CD14-positive monocyte (primary cell): ENCODE data around the gene ARPC4. TPM values are rescaled to one million over a fixed set of nuclear protein-coding genes. Genes with fewer than 3 reads are reported as not detected.

Experiments used
- DNase-seq, 3 donors: peaks; one replicate each; pipeline ENCODE4 v3.0.0-alpha.2; 2011 to 2022
- H2AFZ ChIP-seq: 2 replicates; pipeline ENCODE4 v1.6.0; 2012; ENCODE audit warnings: mild to moderate bottlenecking, low read depth, low read length, inconsistent platforms; ENCODE audit not compliant: insufficient read depth, poor library complexity, severe bottlenecking
- H3K27ac ChIP-seq, 2 donors: 1 replicate in 1 of 2; 2 replicates in 1 of 2; pipeline ENCODE4 v1.5.1; 2012 to 2013; ENCODE audit warnings: low read length in 2 of 2, control low read depth in 1 of 2, inconsistent platforms in 1 of 2, low read depth in 1 of 2, mild to moderate bottlenecking in 1 of 2
- H3K27me3 ChIP-seq, 2 donors: one replicate each; pipeline versions ENCODE4 v1.6.0 to v1.6.1; 2011 to 2013; ENCODE audit warnings: low read length in 2 of 2; ENCODE audit not compliant: control insufficient read depth in 2 of 2, insufficient read depth in 2 of 2
- H3K36me3 ChIP-seq, 2 donors: replicated peaks in 1 of 2; 1 replicate in 1 of 2; 2 replicates in 1 of 2; pipeline versions ENCODE4 v1.5.1 to v1.6.1; 2012 to 2013; ENCODE audit warnings: low read length in 2 of 2, control low read depth in 1 of 2, inconsistent platforms in 1 of 2, mild to moderate bottlenecking in 1 of 2; ENCODE audit not compliant: insufficient read depth in 2 of 2, control insufficient read depth in 1 of 2
- H3K4me1 ChIP-seq, 2 donors: 1 replicate in 1 of 2; 2 replicates in 1 of 2; pipeline versions ENCODE4 v1.5.1 to v1.6.1; 2012 to 2013; ENCODE audit warnings: low read length in 2 of 2, control low read depth in 1 of 2, inconsistent platforms in 1 of 2, mild to moderate bottlenecking in 1 of 2, moderate library complexity in 1 of 2; ENCODE audit not compliant: insufficient read depth in 2 of 2, control insufficient read depth in 1 of 2
- H3K4me2 ChIP-seq: replicated peaks from 2 replicates; pipeline ENCODE3; 2012; ENCODE audit warnings: low read length, moderate library complexity, mild to moderate bottlenecking; ENCODE audit not compliant: poor library complexity, severe bottlenecking; ENCODE audit errors: extremely low read depth
- H3K4me3 ChIP-seq, 3 experiments: fragments of 200-600 bp in 1 of 3; sonication (generic) in 1 of 3; replicated peaks in 1 of 3; 1 replicate in 2 of 3; 2 replicates in 1 of 3; pipeline ENCODE4 v1.5.1; 2011 to 2013; ENCODE audit warnings: low read length in 3 of 3, mild to moderate bottlenecking in 3 of 3, control low read depth in 2 of 3, low read depth in 2 of 3, inconsistent platforms in 1 of 3, moderate library complexity in 1 of 3
- H3K79me2 ChIP-seq: 2 replicates; pipeline ENCODE4 v1.6.0; 2012; ENCODE audit warnings: mild to moderate bottlenecking, control low read depth, inconsistent platforms, low read length, moderate library complexity; ENCODE audit not compliant: insufficient read depth
- H3K9ac ChIP-seq: 2 replicates; pipeline ENCODE4 v1.6.0; 2017; ENCODE audit warnings: low read length, mild to moderate bottlenecking; ENCODE audit not compliant: insufficient read depth, poor library complexity, severe bottlenecking
- H3K9me3 ChIP-seq, 2 donors: replicated peaks in 1 of 2; 1 replicate in 1 of 2; 2 replicates in 1 of 2; pipeline versions ENCODE4 v1.5.1 to v1.6.1; 2012 to 2013; ENCODE audit warnings: low read length in 2 of 2, control low read depth in 1 of 2; ENCODE audit not compliant: control insufficient read depth in 1 of 2, insufficient read depth in 1 of 2
- H4K20me1 ChIP-seq: 2 replicates; pipeline ENCODE4 v1.6.0; 2012; ENCODE audit warnings: mild to moderate bottlenecking, low read length, control low read depth, moderate library complexity; ENCODE audit not compliant: insufficient read depth
- H3K27ac Mint-ChIP-seq, 7 donors: one replicate each; pipeline ENCODE4 v1.8.0; 2020; ENCODE audit warnings: mild to moderate bottlenecking in 7 of 7, mixed read lengths in 7 of 7, moderate library complexity in 6 of 7, inconsistent platforms in 2 of 7
- H3K27me3 Mint-ChIP-seq, 3 donors: one replicate each; pipeline ENCODE4 v1.8.0; 2021 to 2022; ENCODE audit warnings: low read depth in 3 of 3, mild to moderate bottlenecking in 3 of 3, mixed read lengths in 3 of 3, moderate library complexity in 3 of 3, inconsistent platforms in 1 of 3
- H3K36me3 Mint-ChIP-seq, 2 donors: one replicate each; pipeline ENCODE4 v1.8.0; 2020; ENCODE audit warnings: mixed read lengths in 2 of 2, inconsistent platforms in 1 of 2, mild to moderate bottlenecking in 1 of 2
- H3K4me1 Mint-ChIP-seq: one replicate; pipeline ENCODE4 v1.8.0; 2020; ENCODE audit warnings: mild to moderate bottlenecking, mixed read lengths
- H3K4me3 Mint-ChIP-seq, 2 donors: one replicate each; pipeline ENCODE4 v1.8.0; 2020; ENCODE audit warnings: mild to moderate bottlenecking in 2 of 2, mixed read lengths in 2 of 2, moderate library complexity in 1 of 2
- H3K9me3 Mint-ChIP-seq, 7 donors: one replicate each; pipeline ENCODE4 v1.8.0; 2020 to 2022; ENCODE audit warnings: mixed read lengths in 7 of 7, mild to moderate bottlenecking in 6 of 7, moderate library complexity in 6 of 7, inconsistent platforms in 2 of 7
- CTCF ChIP-seq: fragments of 200-600 bp; IDR thresholded peaks from one replicate; pipeline ENCODE4 v1.8.0; 2022; ENCODE audit warnings: antibody characterized with exemption, mild to moderate bottlenecking
- WGBS: methylation state at CpG from one replicate; pipeline ENCODE4 v1.1.5; 2013; ENCODE audit warnings: missing lambda C conversion rate; ENCODE audit not compliant: insufficient coverage; 5-methylcytosine and 5-hydroxymethylcytosine counted together
- intact Hi-C, 2 donors: fragments of 100-400 bp; cut with micrococcal nuclease; formaldehyde crosslinking; loops; one replicate each; pipeline versions ENCODE4 v1.15.0 to v1.15.1; 2023
- polyA plus RNA-seq, 3 donors: library from polyadenylated mRNA; depleted of rRNA in 1 of 3; unstranded in 2 of 3; stranded (reverse) in 1 of 3; fragments of 300-500 nt in 2 of 3; fragments of >200 nt in 1 of 3; fragmentation: Illumina TruSeq in 2 of 3; gene quantifications; 1 replicate in 2 of 3; 2 replicates in 1 of 3; pipeline ENCODE4 v1.2.3, GENCODE V29; 2012 to 2021

Gene ARPC4
- polyA plus RNA-seq, 3 donors: 211 to 390 (median 389) TPM

GRCh38 chr3:9744162-9744561 lies 48.7 kb upstream of the ARPC4 start:
- H3K9ac ChIP-seq: no peak overlapping the region
- H3K36me3 Mint-ChIP-seq: peaks cover 94 to 97% of the 10 kb centered on the region in 2 donors
- 96% methylated on average over 8 of the region's 13 CpGs for WGBS
- H3K4me1 Mint-ChIP-seq: peaks cover 4% of the 10 kb centered on the region
- H3K27me3 ChIP-seq: no peaks in the 10 kb centered on the region
- no peak overlapping the region for H3K4me3 ChIP-seq
- no peak overlapping the region for H3K4me2 ChIP-seq
- no peak for DNase-seq
- H3K27me3 Mint-ChIP-seq: peaks cover 0 to 2% (median 0%) of the 10 kb centered on the region in 3 donors
- peaks cover 93 to 95% of the 10 kb centered on the region in 2 donors for H3K36me3 ChIP-seq
- H3K27ac Mint-ChIP-seq: peak overlapping the region in 3 of 7 donors; percentile 14 to 67 (median 23)
- intact Hi-C loops: no loop called here
- H4K20me1 ChIP-seq: peaks cover 32% of the 10 kb centered on the region
- TF ChIP-seq CTCF: no peak
- H2AFZ ChIP-seq: no peak overlapping the region
- peaks cover 8% of the 10 kb centered on the region for H3K79me2 ChIP-seq
- no peaks in the 10 kb centered on the region for H3K9me3 ChIP-seq
- H3K9me3 Mint-ChIP-seq: no peaks in the 10 kb centered on the region
- H3K27ac ChIP-seq: no peak overlapping the region
- H3K4me3 Mint-ChIP-seq: no peak overlapping the region
- H3K4me1 ChIP-seq: peaks cover 4 to 6% of the 10 kb centered on the region in 2 donors

- TF ChIP-seq CTCF: no peak
- intact Hi-C loops: no loop called here
- Histone ChIP-seq H3K4me1 (peaks cover 11 to 14% of the 10 kb centered on the region in 2 donors), H4K20me1 (peaks cover 22% of the 10 kb centered on the region), H3K27me3 (no peaks in the 10 kb centered on the region), H3K79me2 (peaks cover 4% of the 10 kb centered on the region), H3K36me3 (peaks cover 79 to 82% of the 10 kb centered on the region in 2 donors), H3K27ac (no peak overlapping the region), H3K4me2 (no peak overlapping the region), H3K9me3 (no peaks in the 10 kb centered on the region), H2AFZ (no peak overlapping the region), H3K4me3 (no peak overlapping the region), H3K9ac (no peak overlapping the region)
- no peak for DNase-seq
- no peaks in the 10 kb centered on the region for H3K9me3 Mint-ChIP-seq
- H3K27me3 Mint-ChIP-seq: peaks cover 0 to 2% (median 0%) of the 10 kb centered on the region in 3 donors
- H3K36me3 Mint-ChIP-seq: peaks cover 81 to 83% of the 10 kb centered on the region in 2 donors
- 93% methylated on average over 7 of the region's 12 CpGs for WGBS
- H3K27ac Mint-ChIP-seq: no peak overlapping the region
- H3K4me3 Mint-ChIP-seq: no peak overlapping the region
- peaks cover 13% of the 10 kb centered on the region for H3K4me1 Mint-ChIP-seq
Observed at GRCh38 chr3:9745521-9745920, 47.4 kb upstream of the ARPC4 start.
